Gastrocnemius medialis (tissue), 4 donors: ENCODE measurements around the gene TNFRSF1A.

Experiments
- POLR2A ChIP-seq, 2 donors: fragments of 450-650 bp; IDR thresholded peaks; one replicate each; pipeline ENCODE4 v1.6.1; 2017; ENCODE audit warnings: antibody characterized with exemption in 2 of 2, mild to moderate bottlenecking in 2 of 2, moderate library complexity in 2 of 2
- TF ChIP-seq, protein P1 (sequence below), 5 experiments: fragments of 450-650 bp in 3 of 5; fragments of 200-600 bp in 2 of 5; sonication (generic) in 2 of 5; IDR thresholded peaks in 4 of 5; conservative IDR thresholded peaks in 1 of 5; 1 replicate in 4 of 5; 2 replicates in 1 of 5; pipeline ENCODE4 v1.5.1; 2016 to 2019; ENCODE audit warnings: antibody characterized with exemption in 5 of 5, mild to moderate bottlenecking in 3 of 5, moderate library complexity in 3 of 5

DNA sequence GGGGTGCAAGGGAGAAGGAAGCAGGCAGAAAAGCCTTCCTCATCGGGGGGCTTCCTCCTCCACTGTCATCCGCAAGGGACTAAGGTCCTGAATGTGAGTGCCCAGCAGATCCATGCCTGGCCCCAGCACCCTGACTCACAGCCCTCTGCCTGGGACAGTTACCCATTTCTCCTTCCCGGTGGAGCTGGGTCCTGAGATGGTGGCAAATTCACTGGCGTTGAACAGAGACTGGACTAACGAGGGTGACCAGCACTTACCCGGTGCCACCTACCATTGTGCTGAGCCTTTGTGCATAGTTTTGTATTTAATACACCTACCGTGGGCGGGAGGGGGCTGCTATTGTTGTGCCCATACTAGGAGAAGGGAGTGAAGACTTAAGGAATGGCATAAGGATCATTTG lies 62.2 kb downstream of the TNFRSF1A start:
- no peak for TF ChIP-seq POLR2A (IDR thresholded peaks at IDR 0.05)
- TF ChIP-seq, protein P1, sequence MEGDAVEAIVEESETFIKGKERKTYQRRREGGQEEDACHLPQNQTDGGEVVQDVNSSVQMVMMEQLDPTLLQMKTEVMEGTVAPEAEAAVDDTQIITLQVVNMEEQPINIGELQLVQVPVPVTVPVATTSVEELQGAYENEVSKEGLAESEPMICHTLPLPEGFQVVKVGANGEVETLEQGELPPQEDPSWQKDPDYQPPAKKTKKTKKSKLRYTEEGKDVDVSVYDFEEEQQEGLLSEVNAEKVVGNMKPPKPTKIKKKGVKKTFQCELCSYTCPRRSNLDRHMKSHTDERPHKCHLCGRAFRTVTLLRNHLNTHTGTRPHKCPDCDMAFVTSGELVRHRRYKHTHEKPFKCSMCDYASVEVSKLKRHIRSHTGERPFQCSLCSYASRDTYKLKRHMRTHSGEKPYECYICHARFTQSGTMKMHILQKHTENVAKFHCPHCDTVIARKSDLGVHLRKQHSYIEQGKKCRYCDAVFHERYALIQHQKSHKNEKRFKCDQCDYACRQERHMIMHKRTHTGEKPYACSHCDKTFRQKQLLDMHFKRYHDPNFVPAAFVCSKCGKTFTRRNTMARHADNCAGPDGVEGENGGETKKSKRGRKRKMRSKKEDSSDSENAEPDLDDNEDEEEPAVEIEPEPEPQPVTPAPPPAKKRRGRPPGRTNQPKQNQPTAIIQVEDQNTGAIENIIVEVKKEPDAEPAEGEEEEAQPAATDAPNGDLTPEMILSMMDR (IDR thresholded peaks at IDR 0.05 in 4 of 5, conservative IDR thresholded peaks at IDR 0.05 in 1 of 5) = no peak
